Transverse colon (tissue), 4 donors: ENCODE measurements around the gene DDX10. TPM values are rescaled to one million over a fixed set of nuclear protein-coding genes. Genes with fewer than 3 reads are reported as not detected.
A peak's percentile ranks its signal among the peaks of the same experiment; 100 is the strongest.

Experiments used
- DNase-seq: peaks from one replicate; pipeline ENCODE4 v3.0.0-alpha.2; 2019
- H3K27ac ChIP-seq, 4 donors: fragments of 200-600 bp; sonication (generic); 2 replicates each; pipeline ENCODE4 v1.5.1; 2016 to 2018; ENCODE audit warnings: inconsistent platforms in 4 of 4
- H3K27me3 ChIP-seq: fragments of 200-600 bp; sonication (generic); 2 replicates; pipeline ENCODE4 v1.5.1; 2017; ENCODE audit warnings: inconsistent platforms
- H3K36me3 ChIP-seq, 4 donors: fragments of 200-600 bp; sonication (generic); 2 replicates each; pipeline ENCODE4 v1.5.1; 2017 to 2019; ENCODE audit warnings: inconsistent platforms in 4 of 4
- H3K4me1 ChIP-seq, 4 donors: fragments of 200-600 bp; sonication (generic); 2 replicates each; pipeline ENCODE4 v1.5.1; 2017 to 2020; ENCODE audit warnings: inconsistent platforms in 4 of 4
- H3K4me3 ChIP-seq, 4 donors: fragments of 200-600 bp; sonication (generic); 1 replicate in 1 of 4; 2 replicates in 3 of 4; pipeline versions ENCODE4 v1.5.1 to v1.6.1; 2017 to 2019; ENCODE audit warnings: inconsistent platforms in 4 of 4
- H3K9me3 ChIP-seq, 2 donors: fragments of 200-600 bp; sonication (generic); 2 replicates each; pipeline ENCODE4 v1.5.1; 2017 to 2019; ENCODE audit warnings: inconsistent platforms in 2 of 2
- CTCF ChIP-seq, 5 experiments: fragments of 200-600 bp in 3 of 5; fragments of 450-650 bp in 2 of 5; sonication (generic) in 3 of 5; IDR thresholded peaks; 1 replicate in 2 of 5; 2 replicates in 3 of 5; pipeline ENCODE4 v1.5.1; 2016 to 2017; ENCODE audit warnings: antibody characterized with exemption in 5 of 5, inconsistent platforms in 3 of 5, mild to moderate bottlenecking in 2 of 5, moderate library complexity in 1 of 5
- EP300 ChIP-seq: sonication (generic); formaldehyde crosslinking; IDR thresholded peaks from one replicate; pipeline ENCODE4 v1.6.1; 2017; ENCODE audit warnings: antibody characterized with exemption, low read depth
- POLR2A ChIP-seq: fragments of 450-650 bp; IDR thresholded peaks from one replicate; pipeline ENCODE4 v1.6.1; 2016; ENCODE audit warnings: antibody characterized with exemption, mild to moderate bottlenecking, moderate library complexity
- POLR2AphosphoS5 ChIP-seq, 3 donors: sonication (generic); formaldehyde crosslinking; IDR thresholded peaks; one replicate each; pipeline ENCODE4 v1.6.1; 2016; ENCODE audit warnings: antibody characterized with exemption in 3 of 3
- WGBS, 2 donors: methylation state at CpG; one replicate each; pipeline ENCODE4 v1.1.5; 2018; ENCODE audit warnings: low coverage in 1 of 2; 5-methylcytosine and 5-hydroxymethylcytosine counted together
- in situ Hi-C, 4 donors: fragments of 200-750 bp; cut with MboI; loops; one replicate each; pipeline versions ENCODE4 v1.15.0 to v1.15.1; 2017; ENCODE audit warnings: low sequenced_read_pairs in 3 of 4, low pct_ligation_motif_present in 1 of 4, low pct_unique_long_range_greater_than_20kb in 1 of 4
- intact Hi-C: fragments of 100-400 bp; cut with DNase I; formaldehyde crosslinking; loops from one replicate; pipeline ENCODE4 v1.15.1; 2023; ENCODE audit warnings: low total_unique reads
- total RNA-seq, 4 donors: library from RNA; depleted of rRNA; stranded (reverse); fragments of >200 nt; gene quantifications; one replicate each; pipeline ENCODE4 v1.1.0, GENCODE V29; 2016

DDX10 gene
- total RNA-seq, result 10 to 100 TPM in 2 of 4 donors, 1 to 10 TPM in 2; 7.6 to 38.2 (median 12.6) TPM

GRCh38 chr11:108664730-108665525 lies at the start of gene DDX10:
Gene DDX10 (plus strand): TSS chr11:108665069. CDS start chr11:108665154, 85 bp downstream.
- H3K36me3 ChIP-seq, result no peaks in the 10 kb centered on the region
- 1% methylated on average over 61 of the region's 61 CpGs; no CpG with 5 or more reads in 1 of the 2 donors for WGBS, 2 donors
- peaks cover 8 to 25% (median 19%) of the 10 kb centered on the region in 4 donors for H3K4me1 ChIP-seq
- in situ Hi-C loops, result loop anchor here in 2 of 4 donors (10.0 to 25.0 kb wide), 5 partner anchors 170 to 653 kb away; partner anchors contain the start of genes ATM (in 2 of the 2), NPAT (in 2 of the 2), CUL5 (in 1 of the 2) and POGLUT3 (in 1 of the 2)
- no peaks in the 10 kb centered on the region for H3K27me3 ChIP-seq
- H3K4me3 ChIP-seq, result peak within 1 kb of the TSS; percentile 76 to 90 (median 83)
- peak within 1 kb of the TSS; percentile 51 to 79 (median 76) for H3K27ac ChIP-seq
- peak in 1 of 5 experiments; percentile 18 for TF ChIP-seq CTCF (IDR thresholded peaks at IDR 0.05)
- peak; percentile 41 for TF ChIP-seq POLR2A
- no peak for TF ChIP-seq POLR2AphosphoS5 (IDR thresholded peaks at IDR 0.05)
- TF ChIP-seq EP300, result no peak
- intact Hi-C loops, result no loop called here
- DNase-seq, result peak; percentile 99
- H3K9me3 ChIP-seq, result no peaks in the 10 kb centered on the region

GRCh38 chr11:108616549-108616948 lies 48.3 kb upstream of the DDX10 start:
- H3K4me3 ChIP-seq, result no peak overlapping the region
- no peaks in the 10 kb centered on the region for H3K27me3 ChIP-seq
- H3K36me3 ChIP-seq, result no peaks in the 10 kb centered on the region
- 73 to 80% methylated on average over 2 to 3 of the region's 3 CpGs for WGBS, 2 donors
- no peaks in the 10 kb centered on the region for H3K9me3 ChIP-seq
- in situ Hi-C loops (no loop called here), intact Hi-C loops (no loop called here)
- TF ChIP-seq CTCF (IDR thresholded peaks at IDR 0.05) (no peak), EP300 (no peak), POLR2AphosphoS5 (IDR thresholded peaks at IDR 0.05) (no peak), POLR2A (no peak)
- H3K27ac ChIP-seq, result no peak overlapping the region
- H3K4me1 ChIP-seq, result peaks cover 0 to 12% (median 3%) of the 10 kb centered on the region in 4 donors
- no peak for DNase-seq

GRCh38 chr11:108617055-108617454 lies 47.8 kb upstream of the DDX10 start:
- intact Hi-C loops (no loop called here), in situ Hi-C loops (no loop called here)
- Histone ChIP-seq H3K27ac (no peak overlapping the region), H3K36me3 (no peaks in the 10 kb centered on the region), H3K27me3 (no peaks in the 10 kb centered on the region), H3K4me1 (peaks cover 0 to 17% (median 6%) of the 10 kb centered on the region in 4 donors), H3K4me3 (no peak overlapping the region), H3K9me3 (no peaks in the 10 kb centered on the region)
- 78 to 83% methylated on average over 1 to 4 of the region's 4 CpGs for WGBS, 2 donors
- TF ChIP-seq POLR2A (no peak), CTCF (IDR thresholded peaks at IDR 0.05) (no peak), EP300 (no peak), POLR2AphosphoS5 (IDR thresholded peaks at IDR 0.05) (no peak)
- DNase-seq, result no peak

GRCh38 chr11:108618529-108618928 lies 46.3 kb upstream of the DDX10 start:
- in situ Hi-C loops (no loop called here), intact Hi-C loops (no loop called here)
- 73% methylated on average over 1 of the region's 1 CpG; no CpG with 5 or more reads in 1 of the 2 donors for WGBS, 2 donors
- DNase-seq, result no peak
- Histone ChIP-seq H3K4me3 (no peak overlapping the region), H3K27me3 (no peaks in the 10 kb centered on the region), H3K36me3 (no peaks in the 10 kb centered on the region), H3K4me1 (peaks cover 3 to 30% (median 18%) of the 10 kb centered on the region in 4 donors), H3K9me3 (no peaks in the 10 kb centered on the region), H3K27ac (no peak overlapping the region)
- TF ChIP-seq POLR2A (no peak), POLR2AphosphoS5 (IDR thresholded peaks at IDR 0.05) (no peak), EP300 (no peak), CTCF (IDR thresholded peaks at IDR 0.05) (no peak)
